ENCODE results near the gene UBA6. TPM values are rescaled to one million over a fixed set of nuclear protein-coding genes. Genes with fewer than 3 reads are reported as not detected.
"Not testable (repeated sequence)": the region's sequence is repeated elsewhere in the genome, so short reads cannot be mapped to it uniquely, and the experiment has no call there.

Gene UBA6
- total RNA-seq, 2 donors from 2014 or later, result 28.3 to 94.5 TPM

DNA sequence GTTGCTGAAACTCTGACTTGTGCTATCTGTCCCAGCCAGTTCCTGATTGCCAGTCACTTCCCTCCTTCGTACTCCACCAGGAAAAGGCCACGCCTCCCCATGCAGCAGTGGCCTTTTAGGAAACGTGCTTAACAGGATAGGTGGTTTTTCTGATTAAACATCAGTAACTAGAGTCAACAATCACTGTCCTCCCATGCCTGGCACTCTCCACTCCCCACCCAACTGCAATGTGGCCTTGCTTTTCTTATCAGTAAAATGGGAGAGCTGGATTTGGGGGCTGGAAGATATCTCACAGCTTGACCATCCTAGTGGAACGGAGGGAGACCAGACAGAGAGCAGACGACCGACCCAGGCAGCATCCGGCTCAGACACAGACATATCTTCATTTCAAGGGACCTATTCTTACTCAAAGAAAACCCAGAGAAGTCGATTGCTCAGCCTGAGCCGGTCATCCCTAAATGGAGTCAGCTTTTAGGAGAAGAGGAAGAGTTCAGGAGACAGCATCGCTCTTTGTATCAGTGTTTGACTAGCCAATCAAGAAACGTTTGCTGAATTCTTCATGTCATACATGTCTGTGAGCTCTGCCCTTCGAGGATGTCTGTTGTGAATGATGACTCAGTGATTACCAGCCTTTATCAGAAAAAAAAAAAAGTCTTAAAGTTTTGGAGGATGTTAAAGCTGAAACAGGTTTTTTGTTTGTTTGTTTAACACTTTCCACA is 12.7 kb upstream of the UBA6 start:
- Histone ChIP-seq H3K27me3 (replicated peaks; ENCODE audit: insufficient read depth) (no peaks in the 10 kb centered on the region), H3K36me3 (no peaks in the 10 kb centered on the region), H3K4me3 (no peak overlapping the region), H3K9me3 (no peaks in the 10 kb centered on the region), H3K27ac (no peak overlapping the region), H3K4me1 (ENCODE audit: control insufficient read depth in 1 of 2, low read depth in 2 of 2) (no peaks in the 10 kb centered on the region)
- ATAC-seq (ENCODE audit: insufficient number of reproducible peaks, low FRiP score, low read depth) (no peak), DNase-seq (ENCODE audit: low spot score) (no peak)
- TF ChIP-seq, protein P1, sequence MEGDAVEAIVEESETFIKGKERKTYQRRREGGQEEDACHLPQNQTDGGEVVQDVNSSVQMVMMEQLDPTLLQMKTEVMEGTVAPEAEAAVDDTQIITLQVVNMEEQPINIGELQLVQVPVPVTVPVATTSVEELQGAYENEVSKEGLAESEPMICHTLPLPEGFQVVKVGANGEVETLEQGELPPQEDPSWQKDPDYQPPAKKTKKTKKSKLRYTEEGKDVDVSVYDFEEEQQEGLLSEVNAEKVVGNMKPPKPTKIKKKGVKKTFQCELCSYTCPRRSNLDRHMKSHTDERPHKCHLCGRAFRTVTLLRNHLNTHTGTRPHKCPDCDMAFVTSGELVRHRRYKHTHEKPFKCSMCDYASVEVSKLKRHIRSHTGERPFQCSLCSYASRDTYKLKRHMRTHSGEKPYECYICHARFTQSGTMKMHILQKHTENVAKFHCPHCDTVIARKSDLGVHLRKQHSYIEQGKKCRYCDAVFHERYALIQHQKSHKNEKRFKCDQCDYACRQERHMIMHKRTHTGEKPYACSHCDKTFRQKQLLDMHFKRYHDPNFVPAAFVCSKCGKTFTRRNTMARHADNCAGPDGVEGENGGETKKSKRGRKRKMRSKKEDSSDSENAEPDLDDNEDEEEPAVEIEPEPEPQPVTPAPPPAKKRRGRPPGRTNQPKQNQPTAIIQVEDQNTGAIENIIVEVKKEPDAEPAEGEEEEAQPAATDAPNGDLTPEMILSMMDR (IDR thresholded peaks at IDR 0.05), result no peak

DNA sequence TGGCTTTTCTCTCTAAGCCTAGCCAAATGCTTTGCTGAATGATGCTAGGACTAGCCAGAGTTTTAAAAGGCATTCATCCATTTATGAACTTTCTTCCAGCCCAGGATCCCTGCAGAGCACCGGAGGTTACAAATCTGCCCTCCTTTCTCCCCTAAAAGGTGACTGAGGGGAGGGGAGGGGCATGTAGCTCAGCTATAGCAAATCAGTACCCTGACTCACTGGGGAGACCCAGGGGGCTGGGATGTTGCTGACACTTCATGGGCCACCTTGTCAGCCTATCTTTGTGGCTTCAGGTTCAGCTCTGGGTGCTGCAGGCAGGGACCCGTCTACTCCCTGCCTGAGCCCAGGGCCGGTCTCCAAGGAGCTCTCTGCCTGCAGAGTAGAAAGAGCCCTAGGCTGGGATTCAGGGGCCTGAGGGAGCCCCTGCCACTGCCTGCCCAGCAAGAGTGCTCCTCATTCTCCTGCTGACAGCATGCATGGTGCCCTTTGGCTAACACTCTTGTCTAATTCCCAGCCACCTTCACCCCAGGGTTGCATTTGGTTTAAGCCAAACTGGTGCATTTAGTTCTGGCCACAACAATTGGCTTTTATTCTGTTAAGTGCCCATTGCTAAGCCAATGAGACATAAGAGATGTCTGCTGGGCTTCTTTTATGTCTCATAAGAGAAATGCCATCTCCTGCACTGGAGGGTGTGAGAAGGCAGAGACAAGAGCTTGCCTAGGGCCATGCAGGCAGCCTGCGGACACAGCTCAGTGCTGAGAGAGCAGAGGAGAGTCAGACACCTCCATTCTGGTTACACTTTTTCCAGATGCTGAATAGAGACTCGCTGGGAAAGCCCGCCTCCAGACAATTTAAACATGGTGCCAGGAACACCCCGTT is 11.9 kb upstream of the UBA6 start:
- TF ChIP-seq, protein P1 (IDR thresholded peaks at IDR 0.05), result no peak
- no peak overlapping the region for H3K27ac ChIP-seq
- DNase-seq (ENCODE audit: low spot score) (no peak), ATAC-seq (ENCODE audit: insufficient number of reproducible peaks, low FRiP score, low read depth) (no peak)
- H3K4me3 ChIP-seq, result no peak overlapping the region
- no peaks in the 10 kb centered on the region for H3K27me3 ChIP-seq (replicated peaks; ENCODE audit: insufficient read depth)
- no peaks in the 10 kb centered on the region for H3K9me3 ChIP-seq
- H3K36me3 ChIP-seq, result no peaks in the 10 kb centered on the region
- no peaks in the 10 kb centered on the region for H3K4me1 ChIP-seq (ENCODE audit: control insufficient read depth in 1 of 2, low read depth in 2 of 2)

DNA sequence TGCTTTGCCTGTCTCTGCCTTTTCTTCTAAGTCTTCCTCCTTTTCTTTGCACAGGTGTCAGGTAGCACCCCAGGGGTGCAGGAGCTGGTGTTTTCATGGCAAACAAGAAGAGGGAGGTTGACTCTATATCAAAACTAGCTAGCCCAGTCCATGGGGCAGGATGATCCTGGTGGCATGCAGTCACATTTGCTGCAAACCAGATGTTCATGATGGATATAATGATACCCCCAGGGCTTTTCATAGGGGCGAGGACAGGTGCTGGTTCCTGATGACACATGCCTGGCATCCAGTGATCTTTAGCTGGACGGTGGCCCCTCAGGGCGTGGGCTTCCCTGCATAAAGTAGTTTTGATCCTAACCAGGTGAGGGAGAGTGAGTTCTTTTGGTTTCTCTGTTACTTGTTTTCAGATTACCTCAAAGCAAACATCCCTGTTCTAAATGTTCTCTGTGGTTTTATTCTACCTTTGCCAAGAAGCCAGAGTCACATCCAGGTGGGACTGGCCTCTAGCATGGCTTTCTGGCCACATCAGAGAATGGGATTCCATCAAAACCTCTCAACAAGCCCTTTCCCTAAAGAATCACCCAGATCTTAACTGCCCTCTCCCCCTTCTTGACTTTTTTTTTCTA is 11.2 kb upstream of the UBA6 start:
- TF ChIP-seq, protein P1 (IDR thresholded peaks at IDR 0.05), result no peak
- DNase-seq (ENCODE audit: low spot score) (no peak), ATAC-seq (ENCODE audit: insufficient number of reproducible peaks, low FRiP score, low read depth) (no peak)
- H3K27ac ChIP-seq, result no peak overlapping the region
- no peak overlapping the region for H3K4me3 ChIP-seq
- H3K36me3 ChIP-seq, result no peaks in the 10 kb centered on the region
- H3K9me3 ChIP-seq, result no peaks in the 10 kb centered on the region
- no peaks in the 10 kb centered on the region for H3K4me1 ChIP-seq (ENCODE audit: control insufficient read depth in 1 of 2, low read depth in 2 of 2)
- no peaks in the 10 kb centered on the region for H3K27me3 ChIP-seq (replicated peaks; ENCODE audit: insufficient read depth)

DNA sequence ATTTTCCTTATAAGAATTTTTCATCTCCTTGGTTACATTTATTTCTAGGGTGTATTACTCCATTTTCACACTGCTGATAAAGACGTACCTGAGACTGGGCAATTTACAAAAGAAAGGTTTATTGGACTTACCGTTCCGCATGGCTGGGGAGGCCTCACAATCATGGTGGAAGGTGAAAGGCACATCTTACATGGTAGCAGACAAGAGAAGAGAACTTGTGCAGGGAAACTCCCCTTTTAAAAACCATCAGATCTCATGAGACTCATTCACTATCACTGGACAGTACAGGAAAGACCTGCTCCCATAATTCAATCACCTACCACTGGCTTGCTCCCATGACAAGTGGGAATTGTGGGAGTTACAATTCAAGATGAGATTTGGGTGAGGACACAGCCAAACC is 5.7 kb upstream of the UBA6 start:
- not testable (repeated sequence) for H3K4me1 ChIP-seq (ENCODE audit: control insufficient read depth in 1 of 2, low read depth in 2 of 2); H3K27me3 ChIP-seq (replicated peaks; ENCODE audit: insufficient read depth); ATAC-seq (ENCODE audit: insufficient number of reproducible peaks, low FRiP score, low read depth); H3K9me3 ChIP-seq; H3K27ac ChIP-seq; DNase-seq (ENCODE audit: low spot score); H3K36me3 ChIP-seq; H3K4me3 ChIP-seq

DNA sequence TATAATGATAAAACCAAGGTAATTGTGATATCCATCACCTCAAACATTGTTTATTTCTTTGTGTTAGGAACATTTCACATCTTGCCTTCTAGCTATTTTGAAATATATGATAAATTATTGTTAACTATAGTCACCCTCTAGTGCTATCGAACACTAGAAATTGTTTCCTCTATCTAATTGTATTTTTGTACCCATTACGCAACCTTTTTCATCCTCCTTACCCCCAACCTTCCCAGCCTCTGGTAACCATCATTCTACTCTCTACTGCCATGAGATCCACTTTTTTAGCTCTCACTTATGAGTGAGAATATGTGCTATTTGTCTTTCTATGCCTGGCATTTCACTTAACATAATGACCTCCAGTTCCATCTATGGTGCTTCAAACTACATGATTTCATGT is 3.9 kb upstream of the UBA6 start:
- Histone ChIP-seq H3K4me3 (no peak overlapping the region), H3K4me1 (ENCODE audit: control insufficient read depth in 1 of 2, low read depth in 2 of 2) (peaks cover 5 to 13% of the 10 kb centered on the region in 2 donors), H3K36me3 (no peaks in the 10 kb centered on the region), H3K9me3 (no peaks in the 10 kb centered on the region), H3K27me3 (replicated peaks; ENCODE audit: insufficient read depth) (no peaks in the 10 kb centered on the region), H3K27ac (no peak overlapping the region)
- TF ChIP-seq, protein P1 (IDR thresholded peaks at IDR 0.05), result no peak
- ATAC-seq (ENCODE audit: insufficient number of reproducible peaks, low FRiP score, low read depth) (no peak), DNase-seq (ENCODE audit: low spot score) (no peak)
